KMS-11 (cell line): Measurements from ENCODE around the gene PRKRIP1.
"Not testable (repeated sequence)": the region's sequence is repeated elsewhere in the genome, so short reads cannot be mapped to it uniquely, and the experiment has no call there.

Experiments
- H2AFZ ChIP-seq: fragments of 200-600 bp; sonication (generic); 2 replicates; pipeline ENCODE4 v1.6.1; 2016; ENCODE audit warnings: antibody characterized with exemption, mixed run types, low read depth
- H3K27ac ChIP-seq: fragments of 200-600 bp; sonication (generic); 2 replicates; pipeline ENCODE4 v1.6.1; 2016; ENCODE audit warnings: mild to moderate bottlenecking, mixed run types
- H3K27me3 ChIP-seq: fragments of 200-600 bp; sonication (generic); 2 replicates; pipeline ENCODE4 v1.6.1; 2017; ENCODE audit warnings: mild to moderate bottlenecking, low read depth, mixed run types, moderate library complexity; ENCODE audit not compliant: insufficient read depth
- H3K36me3 ChIP-seq: fragments of 200-600 bp; sonication (generic); 2 replicates; pipeline ENCODE4 v1.6.1; 2017; ENCODE audit warnings: mild to moderate bottlenecking, mixed run types; ENCODE audit not compliant: insufficient read depth
- H3K4me1 ChIP-seq: fragments of 200-600 bp; sonication (generic); 2 replicates; pipeline ENCODE4 v1.6.1; 2016; ENCODE audit warnings: mild to moderate bottlenecking, low read depth, mixed run types; ENCODE audit not compliant: poor library complexity, severe bottlenecking
- H3K4me2 ChIP-seq: fragments of 200-600 bp; sonication (generic); 2 replicates; pipeline ENCODE4 v1.7.0; 2016; ENCODE audit warnings: mild to moderate bottlenecking, mixed run types
- H3K4me3 ChIP-seq: fragments of 200-600 bp; sonication (generic); IDR thresholded peaks from 2 replicates; pipeline ENCODE4 v1.6.1; 2017; ENCODE audit warnings: low read depth, low read length, mixed read lengths; ENCODE audit not compliant: insufficient read depth
- H3K79me2 ChIP-seq: fragments of 200-600 bp; sonication (generic); 2 replicates; pipeline ENCODE4 v1.6.1; 2016; ENCODE audit warnings: low read depth, mixed run types; ENCODE audit not compliant: insufficient read depth
- H3K9ac ChIP-seq: fragments of 200-600 bp; sonication (generic); 2 replicates; pipeline ENCODE4 v1.6.1; 2016; ENCODE audit warnings: mild to moderate bottlenecking, mixed run types
- H4K20me1 ChIP-seq: fragments of 200-600 bp; sonication (generic); 2 replicates; pipeline ENCODE4 v1.6.1; 2016; ENCODE audit warnings: mild to moderate bottlenecking, mixed run types; ENCODE audit not compliant: insufficient read depth
- CTCF ChIP-seq: fragments of 200-600 bp; sonication (generic); conservative IDR thresholded peaks from 2 replicates; pipeline ENCODE4 v1.6.1; 2017; ENCODE audit warnings: low read depth, mild to moderate bottlenecking, antibody characterized with exemption, low read length, moderate library complexity, mixed read lengths

Gene PRKRIP1

GRCh38 chr7:102451371-102452054, 55.4 kb downstream of the PRKRIP1 start:
- Histone ChIP-seq H3K27ac (peak overlapping the region; percentile 62), H3K4me3 (no peak overlapping the region)

GRCh38 chr7:102452451-102452850, 56.3 kb downstream of the PRKRIP1 start:
- Histone ChIP-seq H3K4me1 (peaks cover 34% of the 10 kb centered on the region), H4K20me1 (no peaks in the 10 kb centered on the region), H3K36me3 (peaks cover 10% of the 10 kb centered on the region; the same call in 1 of the 2 replicates), H3K27ac (no peak overlapping the region; the same call in 1 of the 2 replicates), H3K9ac (no peak overlapping the region), H3K4me2 (peak overlapping the region; percentile 80; the same call in 1 of the 2 replicates), H2AFZ (no peak overlapping the region), H3K79me2 (no peaks in the 10 kb centered on the region), H3K4me3 (no peak overlapping the region), H3K27me3 (no peaks in the 10 kb centered on the region)
- TF ChIP-seq CTCF = no peak

More at GRCh38 chr7:102451371-102452054, 55.4 kb downstream of the PRKRIP1 start:
- no peaks in the 10 kb centered on the region for H4K20me1 ChIP-seq
- no peaks in the 10 kb centered on the region for H3K27me3 ChIP-seq
- peaks cover 34% of the 10 kb centered on the region for H3K4me1 ChIP-seq
- H3K9ac ChIP-seq = peak overlapping the region; percentile 48; the same call in 1 of the 2 replicates
- H2AFZ ChIP-seq = no peak overlapping the region; the same call in 1 of the 2 replicates
- peaks cover under 1% of the 10 kb centered on the region; the same call in 1 of the 2 replicates for H3K36me3 ChIP-seq
- peak overlapping the region; percentile 80 for H3K4me2 ChIP-seq
- 0 out of 2 replicates have a peak, but pooled peaks have one; percentile 17 for TF ChIP-seq CTCF
- no peaks in the 10 kb centered on the region; the same call in 1 of the 2 replicates for H3K79me2 ChIP-seq

- peaks cover 10% of the 10 kb centered on the region; the same call in 1 of the 2 replicates for H3K36me3 ChIP-seq
- H4K20me1 ChIP-seq = no peaks in the 10 kb centered on the region
- H3K27me3 ChIP-seq = no peaks in the 10 kb centered on the region
- TF ChIP-seq CTCF = no peak
- no peaks in the 10 kb centered on the region for H3K79me2 ChIP-seq
- no peak overlapping the region for H3K9ac ChIP-seq
- no peak overlapping the region for H3K4me3 ChIP-seq
- H3K4me1 ChIP-seq = peaks cover 34% of the 10 kb centered on the region
- no peak overlapping the region for H2AFZ ChIP-seq
- H3K4me2 ChIP-seq = no peak overlapping the region
- H3K27ac ChIP-seq = no peak overlapping the region
Measured at GRCh38 chr7:102453319-102453718, 57.2 kb downstream of the PRKRIP1 start.

GRCh38 chr7:102454468-102454867, 58.3 kb downstream of the PRKRIP1 start:
- Histone ChIP-seq H3K79me2 (no peaks in the 10 kb centered on the region), H3K4me1 (peaks cover 29% of the 10 kb centered on the region), H3K36me3 (peaks cover 10% of the 10 kb centered on the region; the same call in 1 of the 2 replicates), H3K9ac (no peak overlapping the region), H3K4me2 (no peak overlapping the region), H2AFZ (no peak overlapping the region), H3K27ac (no peak overlapping the region), H4K20me1 (no peaks in the 10 kb centered on the region), H3K4me3 (no peak overlapping the region), H3K27me3 (no peaks in the 10 kb centered on the region)
- no peak for TF ChIP-seq CTCF

- peaks cover 24% of the 10 kb centered on the region for H3K4me1 ChIP-seq
- not testable (repeated sequence) for H4K20me1 ChIP-seq, H3K4me3 ChIP-seq, H3K27me3 ChIP-seq, H2AFZ ChIP-seq, H3K4me2 ChIP-seq, H3K27ac ChIP-seq, H3K9ac ChIP-seq, H3K79me2 ChIP-seq
- H3K36me3 ChIP-seq = peaks cover 10% of the 10 kb centered on the region; the same call in 1 of the 2 replicates
Measured at GRCh38 chr7:102454932-102455331, 58.8 kb downstream of the PRKRIP1 start.
